HUES6 (cell line): ENCODE data around the gene RASAL2.
"Not testable (repeated sequence)": the region's sequence is repeated elsewhere in the genome, so short reads cannot be mapped to it uniquely, and the experiment has no call there.

Experiments
- H3K27ac ChIP-seq: 2 replicates; pipeline ENCODE4 v1.7.0; 2013; ENCODE audit warnings: low read depth, mild to moderate bottlenecking, low read length, inconsistent platforms
- H3K27me3 ChIP-seq: 2 replicates; pipeline ENCODE4 v1.6.1; 2013; ENCODE audit warnings: low read length; ENCODE audit not compliant: control insufficient read depth, insufficient read depth
- H3K36me3 ChIP-seq: 2 replicates; pipeline ENCODE4 v1.6.1; 2013; ENCODE audit warnings: low read length; ENCODE audit not compliant: control insufficient read depth, insufficient read depth
- H3K4me1 ChIP-seq: 2 replicates; pipeline ENCODE4 v1.6.1; 2013; ENCODE audit warnings: low read length; ENCODE audit not compliant: control insufficient read depth, insufficient read depth
- H3K4me3 ChIP-seq: 2 replicates; pipeline ENCODE4 v1.5.1; 2013; ENCODE audit warnings: low read depth, low read length
- H3K9ac ChIP-seq: one replicate; pipeline ENCODE4 v1.6.1; 2013; ENCODE audit warnings: mild to moderate bottlenecking, low read length
- H3K9me3 ChIP-seq: 2 replicates; pipeline ENCODE4 v1.6.1; 2013; ENCODE audit warnings: low read depth, low read length; ENCODE audit not compliant: control insufficient read depth, insufficient read depth

The RASAL2 gene

GRCh38 chr1:178498896-178499675, 405.2 kb downstream of the RASAL2 start:
- Histone ChIP-seq H3K27me3 (no peaks in the 10 kb centered on the region), H3K9me3 (no peaks in the 10 kb centered on the region), H3K4me1 (0 out of 2 replicates have a peak, but pooled peaks cover 2% of the 10 kb centered on the region), H3K36me3 (no peaks in the 10 kb centered on the region), H3K27ac (no peak overlapping the region), H3K9ac (no peak overlapping the region), H3K4me3 (no peak overlapping the region)

- Histone ChIP-seq H3K4me3 (no peak overlapping the region), H3K27ac (no peak overlapping the region), H3K9ac (no peak overlapping the region), H3K4me1 (0 out of 2 replicates have a peak, but pooled peaks cover 2% of the 10 kb centered on the region), H3K36me3 (no peaks in the 10 kb centered on the region), H3K27me3 (no peaks in the 10 kb centered on the region), H3K9me3 (no peaks in the 10 kb centered on the region)
Observed at GRCh38 chr1:178500091-178500770, 406.3 kb downstream of the RASAL2 start.

- Histone ChIP-seq H3K9me3 (no peaks in the 10 kb centered on the region), H3K27me3 (no peaks in the 10 kb centered on the region), H3K4me1 (0 out of 2 replicates have a peak, but pooled peaks cover 2% of the 10 kb centered on the region), H3K27ac (no peak overlapping the region), H3K9ac (no peak overlapping the region), H3K36me3 (no peaks in the 10 kb centered on the region), H3K4me3 (no peak overlapping the region)
Observed at GRCh38 chr1:178500936-178501554, 407.1 kb downstream of the RASAL2 start.

- H3K27ac ChIP-seq: no peak overlapping the region
- no peaks in the 10 kb centered on the region for H3K27me3 ChIP-seq
- H3K9ac ChIP-seq: no peak overlapping the region
- H3K36me3 ChIP-seq: no peaks in the 10 kb centered on the region
- H3K4me1 ChIP-seq: 0 out of 2 replicates have a peak, but pooled peaks cover 2% of the 10 kb centered on the region
- no peak overlapping the region for H3K4me3 ChIP-seq
- no peaks in the 10 kb centered on the region for H3K9me3 ChIP-seq
Observed at GRCh38 chr1:178501705-178502329, 407.9 kb downstream of the RASAL2 start.

- H3K36me3 ChIP-seq: no peaks in the 10 kb centered on the region
- no peak overlapping the region for H3K27ac ChIP-seq
- no peak overlapping the region for H3K4me3 ChIP-seq
- no peaks in the 10 kb centered on the region for H3K27me3 ChIP-seq
- H3K4me1 ChIP-seq: 0 out of 2 replicates have a peak, but pooled peaks cover 2% of the 10 kb centered on the region
- H3K9me3 ChIP-seq: no peaks in the 10 kb centered on the region
- H3K9ac ChIP-seq: no peak overlapping the region
Observed at GRCh38 chr1:178502330-178502714, 408.4 kb downstream of the RASAL2 start.

- Histone ChIP-seq H3K9ac (no peak overlapping the region), H3K27me3 (no peaks in the 10 kb centered on the region), H3K4me3 (no peak overlapping the region), H3K36me3 (no peaks in the 10 kb centered on the region), H3K27ac (no peak overlapping the region), H3K9me3 (no peaks in the 10 kb centered on the region), H3K4me1 (0 out of 2 replicates have a peak, but pooled peaks cover 2% of the 10 kb centered on the region)
Observed at GRCh38 chr1:178502856-178503255, 409.0 kb downstream of the RASAL2 start.

GRCh38 chr1:178503316-178503715, 409.4 kb downstream of the RASAL2 start:
- not testable (repeated sequence) for H3K27me3 ChIP-seq, H3K36me3 ChIP-seq, H3K9me3 ChIP-seq, H3K9ac ChIP-seq, H3K4me1 ChIP-seq, H3K4me3 ChIP-seq, H3K27ac ChIP-seq

- no peak overlapping the region for H3K9ac ChIP-seq
- H3K27ac ChIP-seq: no peak overlapping the region
- H3K9me3 ChIP-seq: no peaks in the 10 kb centered on the region
- H3K4me3 ChIP-seq: no peak overlapping the region
- no peaks in the 10 kb centered on the region for H3K27me3 ChIP-seq
- H3K4me1 ChIP-seq: 0 out of 2 replicates have a peak, but pooled peaks cover 2% of the 10 kb centered on the region
- no peaks in the 10 kb centered on the region for H3K36me3 ChIP-seq
Observed at GRCh38 chr1:178503849-178504248, 409.9 kb downstream of the RASAL2 start.

- Histone ChIP-seq H3K36me3 (no peaks in the 10 kb centered on the region), H3K4me1 (0 out of 2 replicates have a peak, but pooled peaks cover 2% of the 10 kb centered on the region), H3K27me3 (no peaks in the 10 kb centered on the region), H3K4me3 (no peak overlapping the region), H3K27ac (no peak overlapping the region), H3K9me3 (no peaks in the 10 kb centered on the region), H3K9ac (no peak overlapping the region)
Observed at GRCh38 chr1:178504286-178504685, 410.4 kb downstream of the RASAL2 start.

GRCh38 chr1:178506177-178506576, 412.3 kb downstream of the RASAL2 start:
- Histone ChIP-seq H3K4me1 (no peaks in the 10 kb centered on the region), H3K9me3 (no peaks in the 10 kb centered on the region), H3K9ac (no peak overlapping the region), H3K27me3 (no peaks in the 10 kb centered on the region), H3K36me3 (no peaks in the 10 kb centered on the region), H3K27ac (no peak overlapping the region), H3K4me3 (no peak overlapping the region)
